ENCODE data around the gene CCPG1. TPM values are rescaled to one million over a fixed set of nuclear protein-coding genes. Genes with fewer than 3 reads are reported as not detected.

Gene CCPG1
- polyA plus RNA-seq, 3 donors = 21.1 to 196 (median 145) TPM

- Histone ChIP-seq H3K79me2 (ENCODE audit: insufficient read depth, low read length) (peaks cover 94% of the 10 kb centered on the region), H3K4me1 (ENCODE audit: control insufficient read depth in 1 of 2, insufficient read depth in 2 of 2, low read length in 2 of 2) (peaks cover 56 to 71% of the 10 kb centered on the region in 2 donors), H3K9me3 (replicated peaks in 1 of 2; ENCODE audit: control insufficient read depth in 1 of 2, insufficient read depth in 1 of 2, low read length in 2 of 2) (no peaks in the 10 kb centered on the region), H3K27me3 (ENCODE audit: control insufficient read depth in 2 of 2, insufficient read depth in 2 of 2, low read length in 2 of 2) (no peaks in the 10 kb centered on the region), H3K27ac (ENCODE audit: low read depth in 1 of 2, low read length in 2 of 2) (no peak overlapping the region), H3K36me3 (replicated peaks in 1 of 2; ENCODE audit: control insufficient read depth in 1 of 2, insufficient read depth in 2 of 2, low read length in 2 of 2) (peaks cover 0 to 28% of the 10 kb centered on the region in 2 donors), H3K9ac (ENCODE audit: insufficient read depth, low read length, poor library complexity, severe bottlenecking) (no peak overlapping the region), H3K4me2 (replicated peaks; ENCODE audit: extremely low read depth, low read length, poor library complexity, severe bottlenecking) (no peak overlapping the region), H4K20me1 (ENCODE audit: insufficient read depth, low read length) (peaks cover 13% of the 10 kb centered on the region), H3K4me3 (replicated peaks in 1 of 3; ENCODE audit: low read depth in 2 of 3, low read length in 3 of 3) (no peak overlapping the region), H2AFZ (ENCODE audit: insufficient read depth, low read depth, low read length, poor library complexity, severe bottlenecking) (no peak overlapping the region)
- WGBS (ENCODE audit: insufficient coverage) = 91% methylated on average over 5 of the region's 5 CpGs
- peaks cover 23 to 38% of the 10 kb centered on the region in 2 donors for H3K36me3 Mint-ChIP-seq
- no peak for DNase-seq
- H3K27ac Mint-ChIP-seq = no peak overlapping the region
- H3K4me1 Mint-ChIP-seq = peaks cover 85% of the 10 kb centered on the region
- H3K27me3 Mint-ChIP-seq (ENCODE audit: low read depth in 3 of 3) = peaks cover 0 to 1% (median 0%) of the 10 kb centered on the region in 3 donors
- peaks cover 1 to 8% (median 5%) of the 10 kb centered on the region in 7 donors for H3K9me3 Mint-ChIP-seq
- intact Hi-C loops (cut with micrococcal nuclease) = no loop called here
- no peak for TF ChIP-seq CTCF (IDR thresholded peaks at IDR 0.05)
- no peak overlapping the region for H3K4me3 Mint-ChIP-seq
Observed at GRCh38 chr15:55398243-55398642, 9.9 kb downstream of the CCPG1 start.

- Histone ChIP-seq H3K4me3 (replicated peaks in 1 of 3; ENCODE audit: low read depth in 2 of 3, low read length in 3 of 3) (peak overlapping the region in 1 of 3 experiments; percentile 31), H3K27me3 (ENCODE audit: control insufficient read depth in 2 of 2, insufficient read depth in 2 of 2, low read length in 2 of 2) (no peaks in the 10 kb centered on the region), H3K9ac (ENCODE audit: insufficient read depth, low read length, poor library complexity, severe bottlenecking) (no peak overlapping the region), H3K4me1 (ENCODE audit: control insufficient read depth in 1 of 2, insufficient read depth in 2 of 2, low read length in 2 of 2) (peaks cover 37 to 40% of the 10 kb centered on the region in 2 donors), H4K20me1 (ENCODE audit: insufficient read depth, low read length) (peaks cover 37% of the 10 kb centered on the region), H3K79me2 (ENCODE audit: insufficient read depth, low read length) (peaks cover 97% of the 10 kb centered on the region), H3K9me3 (replicated peaks in 1 of 2; ENCODE audit: control insufficient read depth in 1 of 2, insufficient read depth in 1 of 2, low read length in 2 of 2) (no peaks in the 10 kb centered on the region), H3K27ac (ENCODE audit: low read depth in 1 of 2, low read length in 2 of 2) (peak overlapping the region; percentile 52 to 83), H3K4me2 (replicated peaks; ENCODE audit: extremely low read depth, low read length, poor library complexity, severe bottlenecking) (peak overlapping the region; percentile 37), H3K36me3 (replicated peaks in 1 of 2; ENCODE audit: control insufficient read depth in 1 of 2, insufficient read depth in 2 of 2, low read length in 2 of 2) (peaks cover 0 to 27% of the 10 kb centered on the region in 2 donors), H2AFZ (ENCODE audit: insufficient read depth, low read depth, low read length, poor library complexity, severe bottlenecking) (no peak overlapping the region)
- H3K4me3 Mint-ChIP-seq = peak overlapping the region; percentile 21 to 68
- no peak for TF ChIP-seq CTCF (IDR thresholded peaks at IDR 0.05)
- DNase-seq = peak; percentile 44 to 76 (median 53)
- 83% methylated on average over 1 of the region's 1 CpG for WGBS (ENCODE audit: insufficient coverage)
- peaks cover 1 to 8% (median 5%) of the 10 kb centered on the region in 7 donors for H3K9me3 Mint-ChIP-seq
- intact Hi-C loops (cut with micrococcal nuclease) = no loop called here
- peaks cover 0 to 1% (median 0%) of the 10 kb centered on the region in 3 donors for H3K27me3 Mint-ChIP-seq (ENCODE audit: low read depth in 3 of 3)
- peaks cover 60% of the 10 kb centered on the region for H3K4me1 Mint-ChIP-seq
- H3K36me3 Mint-ChIP-seq = peaks cover 23 to 50% of the 10 kb centered on the region in 2 donors
- H3K27ac Mint-ChIP-seq = peak overlapping the region; percentile 72 to 92 (median 89)
Observed at GRCh38 chr15:55394694-55395093, 13.5 kb downstream of the CCPG1 start.
